ENCODE measurements around the gene ADGRD1.

Gene ADGRD1

DNA sequence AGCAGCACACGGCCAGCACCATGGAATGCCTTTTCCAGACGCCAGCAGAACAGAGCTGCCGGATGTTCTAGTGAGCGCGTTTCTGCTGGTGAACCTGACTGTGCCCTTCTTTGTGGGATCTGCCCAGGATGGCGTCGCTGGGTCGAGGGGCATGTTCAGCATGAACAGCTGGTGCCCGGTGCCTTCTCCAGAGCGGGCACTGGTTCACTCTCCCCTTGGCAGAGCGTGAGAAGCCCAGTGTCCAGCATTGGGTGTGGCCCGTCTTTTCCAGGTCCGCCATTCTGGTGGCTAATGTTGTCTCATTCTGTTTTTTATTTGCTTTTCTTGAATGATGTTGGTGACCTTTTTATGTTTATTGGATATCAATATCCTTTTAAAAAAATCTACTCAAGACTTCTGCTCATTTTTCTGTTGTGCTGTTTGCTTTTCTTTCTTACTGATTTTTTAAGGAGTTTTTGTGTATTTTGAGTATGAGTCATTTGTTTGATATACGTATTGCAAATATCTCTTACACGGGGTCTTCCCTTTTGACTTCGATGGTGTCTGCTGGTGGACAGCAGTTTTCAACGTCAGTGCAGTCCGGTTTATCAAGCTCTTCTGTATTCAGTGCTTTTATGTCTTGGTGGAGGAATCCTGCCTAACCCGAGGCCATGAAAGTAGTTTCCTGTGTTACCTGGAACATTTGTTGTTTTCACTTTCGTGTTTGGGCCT is 74.3 kb downstream of the ADGRD1 start:
- no peak for DNase-seq

DNA sequence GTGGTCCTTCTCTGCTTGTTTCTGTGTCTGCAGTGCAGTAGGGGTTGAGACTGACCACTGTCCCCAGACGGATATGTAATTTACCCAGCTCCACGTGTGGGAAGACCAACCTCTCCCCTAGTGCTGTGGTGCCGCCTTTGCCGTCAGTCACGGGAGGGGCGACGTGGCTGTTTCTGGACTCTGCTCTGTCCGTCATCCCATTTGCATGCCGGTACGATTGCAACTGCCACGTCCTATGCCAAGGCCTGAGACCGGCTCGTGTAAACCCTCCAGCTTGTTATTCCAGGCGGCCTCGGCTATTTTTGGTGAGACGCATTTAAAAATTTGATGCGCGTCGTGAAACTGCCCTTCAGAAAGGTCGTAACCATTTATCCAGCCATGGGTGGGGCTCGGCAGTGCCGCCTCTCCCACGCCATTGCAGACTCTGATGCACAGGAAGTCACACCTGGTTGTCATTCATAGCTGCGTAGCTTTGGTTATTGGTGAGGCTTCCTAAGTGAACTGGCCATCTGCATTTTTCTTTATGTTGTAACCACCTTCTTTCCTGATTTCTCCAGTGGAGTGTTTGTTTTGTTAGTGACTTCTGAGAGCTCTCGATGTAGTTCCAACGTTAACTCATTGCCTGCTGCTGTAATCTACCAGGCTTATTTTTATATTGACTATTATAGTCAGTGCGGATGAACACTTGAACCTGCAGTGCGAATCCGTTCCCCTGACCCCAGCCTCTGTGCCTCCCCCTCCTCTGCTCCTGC is 75.1 kb downstream of the ADGRD1 start:
- no peak for DNase-seq

- DNase-seq, result no peak
Measured at GRCh38 chr12:131030472-131031328, 77.0 kb downstream of the ADGRD1 start.

- no peak for DNase-seq
Measured at GRCh38 chr12:131032082-131032750, 78.5 kb downstream of the ADGRD1 start.

DNA sequence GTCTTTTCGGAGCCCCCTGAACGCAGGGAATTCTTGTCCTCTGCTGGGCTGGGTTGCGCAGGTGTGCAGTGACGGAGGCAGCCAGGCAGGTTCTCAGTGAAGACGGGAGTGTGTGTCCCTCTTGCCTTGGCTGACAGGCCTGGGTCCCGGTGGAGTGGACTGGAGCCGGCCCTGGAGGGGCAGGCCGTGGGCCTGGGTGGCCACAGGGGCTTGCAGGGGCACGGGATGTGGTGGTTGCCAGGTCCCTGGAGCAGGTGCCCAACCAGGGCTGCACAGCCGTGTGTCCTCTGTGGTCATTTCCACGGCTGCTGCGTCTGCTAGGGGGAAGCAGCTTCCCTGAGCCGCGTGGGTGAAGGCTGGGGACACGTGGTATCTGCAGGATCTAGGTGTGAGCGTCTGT is 79.8 kb downstream of the ADGRD1 start:
- no peak for DNase-seq

GRCh38 chr12:131033886-131034482 is 80.3 kb downstream of the ADGRD1 start:
- DNase-seq, result no peak

- DNase-seq, result no peak
Measured at GRCh38 chr12:131034631-131035244, 81.0 kb downstream of the ADGRD1 start.

- DNase-seq, result peak; percentile 22
Measured at GRCh38 chr12:131035245-131035681, 81.6 kb downstream of the ADGRD1 start.

DNA sequence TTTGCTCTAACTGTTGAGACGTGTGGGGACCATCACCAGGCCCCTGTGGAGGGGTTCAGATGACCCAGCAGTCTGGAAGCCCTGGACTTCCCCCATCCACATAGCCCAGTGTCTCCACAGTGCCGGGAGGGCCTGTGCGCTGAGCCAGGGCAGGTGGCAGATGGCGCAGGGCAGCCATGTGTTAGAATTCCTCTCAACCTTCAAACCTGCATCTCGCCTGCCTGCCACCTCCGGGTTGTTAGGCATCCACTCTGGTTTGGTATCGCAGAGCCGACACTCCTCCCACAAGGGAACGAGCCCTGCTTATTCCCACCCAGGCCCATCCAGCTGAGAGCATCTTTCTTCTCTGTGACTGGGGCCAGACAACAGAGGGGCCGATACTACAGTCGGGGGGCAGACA is 84.5 kb downstream of the ADGRD1 start:
- DNase-seq, result no peak

GRCh38 chr12:131038961-131039950 is 85.5 kb downstream of the ADGRD1 start:
- no peak for DNase-seq

DNA sequence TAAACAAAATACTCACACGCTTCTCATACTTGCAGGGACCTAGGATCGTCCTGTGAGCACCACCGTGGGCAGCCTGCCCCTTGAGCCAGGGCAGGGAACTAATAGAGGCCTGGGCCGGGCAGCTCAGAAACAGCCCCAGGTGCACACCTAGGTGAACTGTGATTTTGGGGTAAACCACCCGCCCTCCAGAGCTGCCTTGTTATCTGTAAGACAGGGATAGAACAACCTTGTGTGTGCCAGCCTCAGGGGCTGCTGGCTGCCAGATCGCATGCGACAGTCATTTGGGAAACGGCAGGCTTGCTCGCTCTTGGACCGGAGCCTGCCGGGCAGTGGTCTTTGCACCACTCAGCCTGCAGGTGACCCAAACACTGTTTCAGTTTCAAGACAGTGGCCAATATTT is 86.8 kb downstream of the ADGRD1 start:
- no peak for DNase-seq

DNA sequence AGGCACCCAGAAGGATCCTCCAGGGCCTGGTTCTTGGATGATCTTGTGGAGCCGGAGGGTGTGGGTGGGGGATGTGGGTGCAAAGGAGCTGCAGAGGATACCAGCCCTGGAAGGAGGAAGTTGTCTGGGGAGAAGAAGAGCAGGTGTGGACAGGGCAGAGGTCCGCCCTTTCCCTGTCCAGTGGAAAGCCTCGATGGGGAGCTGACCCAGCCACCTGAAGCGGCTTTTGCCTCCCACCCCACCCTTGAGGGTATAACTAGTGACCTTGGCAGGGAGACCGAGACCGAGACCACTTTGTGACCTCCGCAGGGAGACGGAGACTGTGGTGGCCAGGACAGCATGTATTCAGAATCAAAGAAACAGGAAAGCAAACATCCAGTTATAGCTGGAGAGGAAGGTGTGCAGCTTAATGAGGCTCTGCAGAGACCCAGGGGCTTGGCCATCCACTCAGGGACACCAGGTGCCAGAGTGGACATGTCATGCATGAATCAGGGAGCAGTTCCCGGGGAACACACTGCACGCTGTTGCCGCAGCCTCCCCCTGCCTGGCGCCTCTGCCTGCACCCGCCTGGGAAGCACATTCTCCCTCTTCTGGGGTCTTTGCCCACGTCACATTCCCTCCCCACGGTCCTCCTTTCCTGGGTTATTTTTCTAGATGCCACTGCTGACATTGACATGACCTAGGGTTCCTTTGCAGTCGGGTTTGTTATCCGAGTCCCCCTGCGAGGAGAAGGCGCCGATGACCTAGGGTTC is 87.7 kb downstream of the ADGRD1 start:
- DNase-seq, result no peak

DNA sequence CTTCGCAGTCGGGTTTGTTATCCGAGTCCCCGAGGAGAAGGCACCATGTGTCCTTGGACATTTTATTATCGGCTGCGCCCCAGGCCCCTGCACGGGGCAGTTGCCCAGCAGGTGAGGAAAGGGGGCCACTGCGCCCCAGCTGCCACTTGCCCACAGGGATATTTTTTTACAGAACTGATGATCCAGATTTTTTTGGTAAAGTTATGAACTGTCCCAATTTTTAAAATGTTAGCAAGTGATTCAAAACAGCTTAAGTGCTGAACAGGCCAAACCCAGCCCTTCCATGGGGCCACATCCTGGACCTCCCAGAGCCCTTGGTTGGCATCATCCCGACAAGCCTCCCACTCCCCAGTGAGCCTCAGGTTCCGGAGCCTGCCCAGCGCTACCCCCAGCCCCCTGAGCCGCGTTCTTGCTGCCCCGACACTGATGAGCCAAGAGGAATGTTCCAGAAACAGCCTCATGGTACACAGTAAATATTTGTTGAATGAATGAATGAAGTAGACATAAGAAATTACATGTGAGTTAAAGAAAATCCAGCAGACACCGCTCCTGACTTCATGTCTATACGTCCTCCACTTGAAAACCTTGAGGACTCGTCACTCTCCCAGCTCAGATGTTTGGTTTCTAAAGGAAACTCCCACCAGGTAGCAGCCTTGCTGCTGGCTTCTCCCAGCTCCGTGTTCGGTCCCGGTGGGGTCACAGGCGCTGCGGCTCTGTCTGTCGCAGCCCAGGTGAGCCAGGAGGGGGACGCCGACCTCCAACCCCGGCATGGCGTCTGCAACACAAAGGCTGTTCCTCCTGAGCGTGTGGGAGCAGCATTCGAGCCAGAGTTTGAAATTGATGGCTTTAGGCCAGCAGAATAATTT is 88.5 kb downstream of the ADGRD1 start:
- no peak for DNase-seq

- DNase-seq, result no peak
Measured at GRCh38 chr12:131042834-131043245, 89.1 kb downstream of the ADGRD1 start.

DNA sequence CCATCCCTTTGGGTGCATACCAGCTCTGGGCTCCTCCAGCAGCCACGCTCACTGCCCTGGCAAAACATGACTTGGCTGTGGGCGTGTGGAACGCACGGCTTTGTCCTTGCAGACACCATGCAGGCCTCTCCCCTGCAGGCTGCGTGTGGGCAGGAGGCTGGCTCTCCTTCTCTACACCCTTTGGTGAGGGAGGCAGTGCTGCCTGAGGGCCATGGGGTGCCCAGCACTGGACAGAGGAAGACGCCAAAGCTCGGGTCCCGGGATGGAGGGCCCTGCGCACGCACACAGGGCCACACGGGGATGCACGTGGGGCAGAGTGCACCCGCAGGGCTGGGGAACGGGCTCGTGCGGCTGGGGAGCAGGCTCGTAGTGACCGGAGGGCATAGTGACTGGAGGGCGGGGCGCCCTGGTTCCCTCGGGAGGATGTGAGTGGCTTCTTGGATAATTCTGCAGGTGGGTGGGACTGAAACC is 89.7 kb downstream of the ADGRD1 start:
- DNase-seq, result no peak

- DNase-seq, result no peak
Measured at GRCh38 chr12:131044136-131044535, 90.4 kb downstream of the ADGRD1 start.

- DNase-seq, result no peak
Measured at GRCh38 chr12:131044760-131045381, 91.2 kb downstream of the ADGRD1 start.

Measured in hematopoietic multipotent progenitor cell treated with erythropoietin and hydrocortisone succinate and interleukin-3 and kit ligand, for 4 days (in vitro differentiated cells).